ENCODE results near the gene CAB39L.

The CAB39L gene
- 4.1 to 10.3 (median 7.4) reads per million in 3 experiments for total RNA-seq

DNA sequence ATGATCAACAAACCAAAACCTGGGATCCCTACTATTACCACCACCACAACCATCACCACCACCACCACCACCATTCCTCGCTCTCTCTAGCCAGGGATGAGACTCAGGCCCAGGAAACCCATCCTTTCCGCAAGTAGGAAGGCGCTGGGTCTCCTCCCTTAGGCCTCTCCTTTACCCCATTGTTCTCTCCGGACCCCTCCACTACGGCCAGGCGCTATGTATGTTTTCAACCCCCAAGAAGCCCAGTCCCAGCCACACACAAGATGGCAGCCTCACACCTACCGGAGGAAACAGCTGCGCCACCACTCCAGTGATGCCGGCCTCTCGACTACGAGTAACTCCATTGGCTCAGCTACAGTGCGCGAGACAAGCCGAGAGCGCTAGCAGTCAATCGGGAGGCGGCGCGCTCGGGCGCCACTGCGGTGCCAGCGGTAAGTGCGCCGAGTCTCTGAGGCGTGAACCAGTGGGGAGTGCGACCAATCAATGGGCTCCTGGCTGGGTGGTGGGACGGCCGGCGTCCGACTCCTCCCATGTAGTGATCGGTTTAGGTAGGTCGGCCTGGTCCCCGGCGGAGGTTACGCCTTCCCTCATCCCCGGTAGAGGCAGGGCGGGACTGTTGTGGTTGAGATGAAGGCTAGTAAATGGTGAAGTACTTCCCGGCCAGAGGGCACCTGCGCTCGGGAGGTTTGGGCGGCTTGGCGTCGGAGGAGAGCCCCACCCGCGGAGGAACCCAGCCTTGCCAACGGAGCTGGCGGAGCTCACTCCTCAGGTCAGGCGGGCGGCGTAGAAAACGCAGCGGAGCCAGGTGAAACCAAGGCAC is at the start of gene CAB39L, which contains the start of gene SETDB2:
Gene CAB39L, minus strand, starts transcription at position 361 of the 820 bp plus-strand sequence. CDS start 61,154 bp downstream, outside the sequence.
Gene SETDB2, plus strand, starts transcription at position 571 of the 820 bp plus-strand sequence. CDS start 7,620 bp downstream, outside the sequence.
- DNase-seq = peak; percentile 100

DNA sequence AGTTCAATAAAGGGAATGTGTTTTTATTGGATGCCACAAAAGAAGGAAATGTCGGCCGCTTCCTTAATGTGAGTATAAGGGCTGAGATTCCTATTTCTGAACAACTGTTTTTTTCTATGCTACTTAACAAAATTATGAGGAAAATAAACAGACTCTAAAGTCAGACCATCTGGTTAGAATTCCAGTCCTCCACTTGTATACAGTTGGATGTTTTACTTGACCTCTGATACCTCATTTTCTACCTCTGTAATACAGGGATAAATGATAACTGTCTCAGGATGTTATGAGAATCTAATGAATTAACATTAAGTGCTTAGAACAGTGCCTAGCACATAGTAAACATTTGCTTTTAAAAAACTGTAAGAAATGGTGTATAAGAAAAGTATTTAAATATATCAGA is 44.7 kb upstream of the CAB39L start:
- DNase-seq = no peak

- no peak for DNase-seq
Observed at GRCh38 chr13:49481788-49482187, 37.9 kb upstream of the CAB39L start.

DNA sequence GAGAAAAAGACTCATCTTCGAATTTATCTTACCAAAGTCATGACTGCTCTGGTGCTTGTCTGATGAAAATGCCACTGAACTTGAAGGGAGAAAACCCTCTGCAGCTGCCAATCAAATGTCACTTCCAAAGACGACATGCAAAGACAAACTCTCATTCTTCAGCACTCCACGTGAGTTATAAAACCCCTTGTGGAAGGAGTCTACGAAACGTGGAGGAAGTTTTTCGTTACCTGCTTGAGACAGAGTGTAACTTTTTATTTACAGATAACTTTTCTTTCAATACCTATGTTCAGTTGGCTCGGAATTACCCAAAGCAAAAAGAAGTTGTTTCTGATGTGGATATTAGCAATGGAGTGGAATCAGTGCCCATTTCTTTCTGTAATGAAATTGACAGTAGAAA is 32.7 kb upstream of the CAB39L start:
- DNase-seq = no peak

DNA sequence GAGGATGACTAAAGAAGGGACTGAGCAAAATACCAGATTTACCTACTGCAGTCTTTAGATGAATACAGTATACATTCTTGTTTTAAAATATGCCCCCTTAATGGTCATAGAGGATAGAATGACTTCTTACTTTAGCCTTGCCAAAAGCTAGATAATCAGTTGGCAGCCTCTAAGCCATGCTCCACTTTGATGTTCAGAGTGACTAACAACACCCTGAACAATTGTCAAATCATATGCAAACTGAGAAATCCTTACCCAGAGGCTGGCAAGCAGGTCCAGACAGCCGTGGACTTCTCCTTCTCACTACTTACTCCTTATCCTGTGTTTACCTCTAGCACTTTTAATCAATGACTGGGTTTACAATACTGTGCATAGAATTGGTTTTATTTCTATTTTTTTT is 28.3 kb upstream of the CAB39L start:
- DNase-seq = no peak

GRCh38 chr13:49466292-49466838 is 22.5 kb upstream of the CAB39L start:
- DNase-seq = no peak

DNA sequence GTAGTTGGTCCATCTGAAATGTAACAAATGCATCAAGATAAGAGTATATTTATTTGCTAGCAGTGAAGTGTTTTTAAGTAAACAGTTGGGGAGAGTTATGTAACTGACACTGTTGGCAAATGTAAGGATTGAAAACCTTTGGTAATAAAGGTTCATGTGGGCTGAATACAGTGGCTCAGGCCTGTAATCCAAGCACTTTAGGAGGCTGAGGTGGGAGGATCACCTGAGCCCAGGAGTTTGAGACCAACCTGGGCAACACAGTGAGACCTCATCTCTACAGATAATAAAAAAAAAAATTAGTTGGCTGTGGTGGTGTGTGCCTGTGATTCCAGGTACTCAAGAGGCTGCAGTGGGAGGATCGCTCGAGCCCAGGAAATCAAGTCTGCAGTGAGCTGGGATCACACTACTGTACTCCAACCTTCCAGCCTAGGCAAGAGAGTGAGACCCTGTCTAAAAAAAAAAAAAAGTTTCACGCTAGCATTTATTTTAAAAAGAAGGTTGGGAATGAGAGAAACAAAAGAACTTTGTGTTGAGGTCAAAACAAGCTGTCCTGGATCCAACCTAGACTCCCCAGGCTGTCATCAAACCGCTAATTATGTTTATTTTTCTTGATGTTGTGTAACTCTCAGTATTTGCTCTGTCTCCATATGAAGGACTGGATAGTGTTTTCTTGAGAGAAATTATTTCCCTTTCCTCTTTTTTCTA is 20.9 kb upstream of the CAB39L start:
- DNase-seq = no peak

DNA sequence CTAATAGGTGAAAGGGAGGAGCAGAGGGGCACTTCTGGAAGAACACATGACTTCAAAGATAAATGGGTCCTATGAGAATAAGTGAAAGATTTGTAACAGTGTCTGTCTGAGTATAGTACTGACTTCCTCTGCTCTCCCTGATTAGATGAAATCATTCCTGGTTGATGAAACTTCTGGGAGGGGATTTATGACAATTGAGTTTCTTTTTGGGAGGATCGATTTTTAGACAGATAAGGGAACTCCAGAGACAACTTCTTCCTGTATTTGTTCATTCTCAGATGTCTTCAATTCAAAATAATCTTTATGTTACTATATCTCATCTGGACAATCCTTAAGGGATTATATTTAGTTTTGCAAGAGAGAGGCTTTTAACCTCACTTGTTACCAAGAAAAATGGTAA is 20.2 kb upstream of the CAB39L start:
- no peak for DNase-seq

- DNase-seq = no peak
Observed at GRCh38 chr13:49459580-49459979, 15.7 kb upstream of the CAB39L start.

DNA sequence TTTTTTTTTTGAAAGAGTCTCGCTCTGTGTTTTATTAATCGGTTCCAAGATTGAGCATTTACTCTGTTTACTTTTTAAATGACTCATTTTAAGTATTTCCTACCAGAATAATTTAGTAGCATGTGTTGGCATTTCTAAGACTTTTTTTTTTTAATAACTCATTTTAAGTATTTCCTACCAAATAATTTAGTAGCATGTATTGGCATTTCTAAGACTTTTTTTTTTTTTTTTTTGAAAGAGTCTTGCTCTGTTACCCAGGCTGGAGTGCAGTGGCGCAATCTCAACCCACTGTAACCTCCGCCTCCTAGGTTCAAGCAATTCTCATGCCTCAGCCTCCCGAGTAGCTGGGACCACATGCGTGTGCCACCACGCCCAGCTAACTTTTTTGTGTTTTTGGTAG is 13.4 kb upstream of the CAB39L start:
- DNase-seq = no peak

DNA sequence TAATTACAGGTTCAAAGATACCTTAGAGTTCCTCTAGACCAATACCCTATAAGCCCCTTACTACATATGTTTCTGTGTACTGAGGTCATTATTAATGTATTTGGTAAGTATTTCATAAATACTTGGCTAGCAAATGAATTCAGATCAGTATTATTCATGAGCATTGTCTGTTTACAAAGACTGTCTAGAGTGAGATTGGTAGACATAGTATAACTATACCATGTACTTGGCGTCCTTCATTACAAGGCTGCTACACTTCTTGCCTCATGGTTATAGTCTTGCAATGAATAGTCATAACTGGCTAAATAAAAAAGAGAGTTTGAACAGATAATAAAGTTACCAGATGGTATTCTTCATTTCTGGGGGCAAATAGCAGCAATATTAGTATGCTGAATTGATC is 12.3 kb upstream of the CAB39L start:
- no peak for DNase-seq

GRCh38 chr13:49455007-49455398 is 11.1 kb upstream of the CAB39L start:
- DNase-seq = no peak

GRCh38 chr13:49454388-49455006 is 10.6 kb upstream of the CAB39L start:
- DNase-seq = peak; percentile 34

DNA sequence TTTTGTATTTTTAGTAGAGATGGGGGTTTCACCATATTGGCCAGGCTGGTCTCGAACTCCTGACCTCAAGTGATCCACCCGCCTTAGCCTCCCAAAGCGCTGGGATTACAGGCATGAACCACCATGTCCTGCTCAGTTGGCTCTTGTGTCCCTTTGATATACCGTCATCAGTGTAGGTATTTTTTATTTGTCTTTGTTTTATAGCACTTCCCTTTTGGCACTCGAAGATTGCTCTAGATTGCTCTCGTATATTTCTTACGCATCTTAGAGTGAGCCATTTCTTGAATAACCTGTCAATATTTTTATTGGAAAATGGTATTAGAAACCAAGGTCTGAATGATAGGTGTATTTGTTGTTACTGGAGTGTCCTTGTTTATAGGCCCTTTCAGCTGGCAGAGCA is 9.6 kb upstream of the CAB39L start:
- no peak for DNase-seq

- no peak for DNase-seq
Observed at GRCh38 chr13:49452725-49453457, 9.0 kb upstream of the CAB39L start.

- no peak for DNase-seq
Observed at GRCh38 chr13:49450105-49450819, 6.4 kb upstream of the CAB39L start.

GRCh38 chr13:49448753-49449152 is 4.9 kb upstream of the CAB39L start:
- DNase-seq = no peak

DNA sequence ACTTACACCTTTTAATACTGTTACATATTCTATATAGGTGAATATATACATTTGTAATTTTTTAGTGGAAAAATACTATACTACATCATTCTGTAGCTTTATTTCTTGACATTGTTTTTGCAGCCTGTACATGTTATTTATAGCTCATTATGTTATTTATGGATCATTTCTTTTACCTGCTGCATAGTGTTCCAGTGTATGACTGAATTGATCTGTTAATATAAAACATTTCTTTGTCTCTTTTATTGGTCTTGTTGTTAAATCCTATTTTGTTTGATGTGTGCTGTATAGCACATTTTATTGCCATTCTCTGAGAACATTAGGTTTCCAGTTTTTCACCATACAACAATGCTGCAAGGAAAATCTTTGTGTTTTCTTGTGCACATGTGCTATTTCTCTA is 2.6 kb upstream of the CAB39L start:
- DNase-seq = no peak

DNA sequence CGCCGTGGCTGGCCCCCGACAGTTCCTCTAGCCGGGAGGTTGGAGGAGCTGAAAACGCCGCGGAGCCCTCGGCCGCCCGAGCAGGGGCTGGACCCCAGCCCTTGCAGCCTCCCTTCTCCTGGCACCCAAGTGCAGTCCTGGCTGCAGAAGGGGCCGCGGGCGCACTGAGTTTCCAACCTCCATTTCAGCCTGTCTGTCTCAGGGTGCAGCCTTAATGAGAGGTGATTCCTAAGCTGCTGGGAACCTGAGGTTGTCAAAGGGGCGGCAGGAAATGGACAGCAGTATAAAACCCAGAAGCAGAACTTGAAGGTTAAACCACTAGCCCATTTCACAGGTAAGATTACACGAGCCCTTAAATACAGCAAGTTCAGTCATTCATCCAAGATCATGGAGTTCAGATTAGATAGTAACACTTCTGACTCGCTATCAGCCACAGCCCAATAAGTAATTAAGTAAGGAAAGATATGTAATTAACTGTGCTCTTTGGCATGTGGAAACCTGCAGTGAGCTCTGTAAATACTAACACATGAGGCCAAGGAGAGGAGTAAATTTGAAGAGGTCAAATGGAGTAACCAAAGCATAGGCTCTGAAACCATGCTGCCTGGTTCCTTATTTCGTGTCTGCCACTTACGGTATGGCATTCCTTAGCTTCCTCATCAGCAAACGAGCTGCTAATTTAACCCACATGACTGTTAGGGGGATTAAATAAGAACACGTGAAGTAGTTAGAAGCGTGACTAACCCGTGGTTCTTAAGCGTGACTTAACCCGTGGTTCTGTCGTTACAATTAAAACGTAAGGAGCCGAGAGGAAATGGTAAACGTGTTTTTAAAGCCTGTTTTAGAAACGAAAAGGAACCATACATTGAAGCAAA is 896 bp upstream of the CAB39L start:
- DNase-seq = peak; percentile 49

DNA sequence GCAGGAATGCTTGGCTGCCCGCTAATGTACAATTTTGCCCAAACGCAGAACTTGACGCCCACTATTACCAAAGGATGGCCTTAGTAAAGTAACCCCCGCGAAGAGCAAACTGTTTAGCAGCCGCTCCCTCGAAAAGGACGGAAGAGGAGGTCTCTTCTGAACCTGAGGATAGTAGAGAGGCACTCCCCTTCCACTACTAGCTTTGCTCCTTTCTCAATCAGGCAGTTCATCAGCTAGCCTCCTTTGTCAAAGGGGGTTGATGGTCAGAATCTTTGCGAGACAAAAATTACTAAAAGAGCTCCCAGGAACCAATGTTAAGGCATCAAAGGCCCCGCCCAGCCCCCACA is 534 bp downstream of the CAB39L start:
- no peak for DNase-seq

DNA sequence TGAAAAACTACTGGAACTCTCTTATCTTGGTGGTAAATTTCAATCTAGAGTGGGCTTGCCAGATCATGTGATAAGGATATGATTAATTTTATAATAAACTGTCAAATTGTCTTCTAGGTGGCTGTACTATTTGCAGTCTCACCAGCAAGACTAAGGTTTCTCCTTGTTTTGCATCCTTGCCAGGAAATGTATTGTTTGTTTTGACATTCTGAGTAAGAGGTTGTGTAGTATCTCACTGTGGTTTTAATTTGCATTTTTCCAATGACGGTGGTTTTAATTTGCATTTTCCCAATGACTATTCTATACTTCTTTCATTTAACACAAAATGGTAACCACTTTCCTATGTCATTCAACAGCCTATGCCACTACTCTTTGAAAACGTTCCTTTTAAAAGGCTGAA is 2.0 kb downstream of the CAB39L start:
- no peak for DNase-seq
